Kidney capillary endothelial cell (primary cell): ENCODE results near the gene CDK5RAP2.
A peak's percentile ranks its signal among the peaks of the same experiment; 100 is the strongest.
"Not testable (repeated sequence)": the region's sequence is repeated elsewhere in the genome, so short reads cannot be mapped to it uniquely, and the experiment has no call there.

ENCODE experiments used
- DNase-seq: peaks from one replicate; pipeline ENCODE4 v3.0.0-alpha.2; 2018; ENCODE audit warnings: low spot score

The CDK5RAP2 gene

GRCh38 chr9:120587328-120587727, 7.4 kb upstream of the CDK5RAP2 start:
- no peak for DNase-seq

DNA sequence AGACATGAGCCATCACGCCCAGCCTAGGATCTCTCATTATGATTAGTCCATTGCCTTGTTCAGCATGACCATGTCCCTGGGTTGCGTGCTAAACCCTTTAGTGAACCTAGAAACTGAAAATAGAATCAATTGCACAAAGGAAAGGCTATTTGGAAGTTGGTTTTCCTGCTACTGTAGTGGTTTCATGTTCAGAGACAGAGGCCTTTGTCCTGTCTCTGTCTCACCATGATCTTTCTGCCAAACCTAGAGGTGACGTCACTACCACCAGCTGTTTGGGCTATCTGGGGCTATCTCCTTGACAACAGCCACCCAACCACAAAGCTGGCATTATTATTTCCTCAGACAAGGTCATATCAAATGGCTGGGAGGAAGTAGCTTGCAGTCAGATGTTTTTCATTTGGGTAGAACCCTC, 4.0 kb upstream of the CDK5RAP2 start:
- peak; percentile 78 for DNase-seq

GRCh38 chr9:120579139-120580050, 572 bp downstream of the CDK5RAP2 start:
- peak; percentile 3 for DNase-seq

DNA sequence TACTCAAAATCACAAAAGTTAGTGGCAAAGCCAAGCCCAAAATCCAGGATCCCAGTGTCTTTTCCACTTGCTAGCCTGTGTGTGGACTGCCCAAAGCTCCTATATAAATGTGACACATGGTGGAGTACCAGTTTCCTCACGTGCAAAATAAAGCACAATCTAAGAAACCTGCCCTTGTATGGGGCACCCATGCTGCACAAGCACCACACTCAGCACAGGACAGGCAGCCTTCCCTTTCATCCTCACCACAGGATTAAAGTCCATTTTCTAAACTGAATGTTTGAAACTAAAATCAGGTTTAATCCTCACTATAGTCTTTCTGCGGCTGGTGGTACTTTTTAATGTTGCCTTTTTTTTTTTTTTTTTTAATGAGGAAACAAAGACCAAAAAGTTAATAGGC, 5.5 kb downstream of the CDK5RAP2 start:
- no peak for DNase-seq

DNA sequence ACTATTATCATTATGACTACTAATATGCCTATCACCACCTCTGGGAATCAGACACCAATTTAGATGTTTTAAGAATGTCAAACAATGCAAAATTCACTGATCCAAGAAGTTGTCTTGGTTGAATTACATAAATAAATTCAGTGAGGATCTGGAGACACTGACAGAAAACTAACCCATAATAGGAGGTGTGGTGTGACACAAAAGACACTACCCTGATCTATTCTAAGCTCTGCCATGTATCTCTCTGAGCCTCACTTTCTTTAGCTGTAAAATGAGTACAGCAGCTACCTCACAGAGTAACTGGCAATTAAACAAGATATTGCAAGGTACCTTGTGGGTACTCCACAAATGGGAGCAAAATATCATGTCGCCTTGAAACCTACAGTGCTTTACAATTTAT, 7.5 kb downstream of the CDK5RAP2 start:
- no peak for DNase-seq

- DNase-seq, result no peak
Measured at GRCh38 chr9:120571443-120572257, 8.3 kb downstream of the CDK5RAP2 start.

DNA sequence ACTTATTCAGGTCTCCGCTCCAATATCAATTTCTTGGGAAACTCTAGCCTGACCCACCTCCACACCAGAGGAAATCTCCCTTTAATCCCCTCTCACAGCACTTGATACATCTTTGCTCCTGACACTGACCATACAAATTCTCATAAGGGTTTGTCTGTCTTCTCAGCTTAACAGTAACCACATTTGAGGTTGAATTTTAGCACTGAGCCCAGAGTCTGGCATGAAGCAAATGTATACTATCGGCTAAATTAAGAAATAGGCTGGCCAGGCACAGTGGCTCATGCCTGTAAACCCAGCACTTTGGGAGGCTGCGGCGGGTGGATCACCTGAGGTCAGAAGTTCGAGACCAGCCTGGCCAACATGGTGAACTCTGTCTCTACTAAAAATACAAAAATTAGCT, 9.7 kb downstream of the CDK5RAP2 start:
- DNase-seq, result no peak

- no peak for DNase-seq
Measured at GRCh38 chr9:120569556-120569955, 10.4 kb downstream of the CDK5RAP2 start.

DNA sequence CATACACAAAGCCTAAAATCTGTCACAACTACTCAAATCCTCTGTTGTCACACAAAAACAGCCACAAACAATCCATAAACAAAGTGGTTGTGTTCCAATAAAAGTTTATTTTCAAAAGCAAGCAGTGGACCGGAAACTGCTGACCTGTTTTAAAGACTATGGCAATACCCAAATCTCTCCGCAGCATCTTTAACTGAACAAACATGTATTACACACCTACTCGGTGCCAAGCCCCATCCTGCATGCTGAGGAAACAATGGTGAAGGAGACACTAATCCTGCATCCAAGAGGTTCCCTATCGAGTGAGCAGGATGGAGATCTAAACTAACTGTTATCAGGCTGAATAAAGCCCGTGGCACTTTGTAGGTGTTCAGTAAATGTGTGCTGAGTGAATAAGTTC, 11.2 kb downstream of the CDK5RAP2 start:
- DNase-seq, result no peak

DNA sequence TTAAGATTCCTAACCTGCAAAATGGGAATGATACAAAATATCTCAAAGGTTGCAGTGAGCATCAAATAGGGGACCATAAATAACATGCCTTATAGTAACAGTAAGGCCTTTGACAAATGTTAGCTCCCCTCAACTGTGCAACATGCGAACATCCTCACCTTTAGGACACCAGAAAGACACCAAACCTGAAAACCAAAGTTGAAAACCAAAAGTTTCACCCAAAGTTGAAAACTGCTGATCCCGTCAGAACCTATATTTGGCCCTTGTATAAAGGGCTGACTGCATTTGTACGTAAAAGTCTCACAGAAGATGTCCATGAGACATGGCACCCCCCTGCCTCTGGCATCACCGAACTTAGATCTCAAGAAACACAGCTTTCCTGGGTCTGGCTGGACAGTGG, 12.1 kb downstream of the CDK5RAP2 start:
- DNase-seq, result no peak

GRCh38 chr9:120567081-120567480, 12.9 kb downstream of the CDK5RAP2 start:
- no peak for DNase-seq

DNA sequence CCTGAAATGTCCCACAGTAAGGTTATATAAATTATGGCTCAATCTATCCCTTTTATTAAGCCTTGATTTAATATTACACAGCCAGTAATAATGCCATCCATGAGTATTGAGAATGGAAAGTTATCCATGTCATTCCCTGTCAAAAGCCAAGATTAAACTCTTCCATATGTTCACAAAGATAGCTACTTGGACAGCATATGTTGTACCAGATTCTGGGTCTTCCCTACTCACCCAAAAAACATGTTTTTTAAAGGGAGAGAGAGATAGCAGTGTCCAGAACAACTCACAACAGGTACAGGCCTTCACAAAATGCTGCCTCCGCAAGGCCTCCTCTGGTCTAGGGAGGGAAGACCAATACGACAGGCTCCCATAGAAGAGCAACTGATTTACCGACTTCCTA, 15.4 kb downstream of the CDK5RAP2 start:
- no peak for DNase-seq

DNA sequence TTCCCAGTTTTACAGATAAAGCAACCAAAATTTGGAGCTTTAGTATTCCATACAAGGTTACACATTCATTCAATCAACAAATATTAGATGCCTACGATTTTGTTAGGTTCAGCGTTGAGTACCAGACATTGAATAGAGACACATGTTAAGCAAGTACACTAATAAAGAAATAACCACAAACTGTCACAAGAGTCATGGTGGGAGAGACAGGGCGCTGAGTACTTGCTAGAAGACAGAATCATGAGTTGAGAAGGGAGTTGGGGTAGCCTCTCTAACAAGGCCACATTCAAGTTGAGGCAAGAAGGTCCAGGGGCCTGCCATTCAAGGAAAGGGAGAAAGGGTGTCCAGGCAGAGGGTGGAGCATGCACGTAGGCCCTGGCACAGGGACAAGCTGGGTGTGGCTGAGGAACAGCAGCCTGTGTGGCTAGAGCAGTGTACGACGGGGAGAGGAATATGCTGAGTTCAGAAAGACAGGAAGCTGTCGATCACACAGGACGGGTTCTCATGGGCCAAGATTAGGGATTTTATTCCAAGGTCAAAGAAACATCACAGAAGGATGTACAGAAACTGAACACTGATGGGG, 17.0 kb downstream of the CDK5RAP2 start:
- no peak for DNase-seq

DNA sequence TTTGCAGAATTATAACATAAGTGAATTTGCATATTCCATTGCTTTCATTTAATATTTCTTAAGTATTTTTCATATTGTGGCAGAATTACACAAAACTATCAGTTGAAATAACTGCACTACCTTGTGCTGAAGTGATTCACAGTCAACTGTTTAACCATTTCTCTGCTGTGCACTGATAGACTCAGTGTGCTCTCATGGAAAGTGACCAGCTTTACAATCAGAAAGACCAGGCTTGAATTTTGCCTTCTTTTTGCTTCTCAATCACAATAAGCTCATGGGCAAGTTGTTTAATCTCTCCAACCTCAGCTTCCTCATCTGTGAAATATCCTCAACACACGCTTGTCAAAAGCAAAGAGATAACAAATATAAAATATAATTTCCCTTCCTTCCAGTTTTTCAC, 18.3 kb downstream of the CDK5RAP2 start:
- DNase-seq, result no peak

- no peak for DNase-seq
Measured at GRCh38 chr9:120559546-120559945, 20.4 kb downstream of the CDK5RAP2 start.

GRCh38 chr9:120558454-120558853, 21.5 kb downstream of the CDK5RAP2 start:
- no peak for DNase-seq

DNA sequence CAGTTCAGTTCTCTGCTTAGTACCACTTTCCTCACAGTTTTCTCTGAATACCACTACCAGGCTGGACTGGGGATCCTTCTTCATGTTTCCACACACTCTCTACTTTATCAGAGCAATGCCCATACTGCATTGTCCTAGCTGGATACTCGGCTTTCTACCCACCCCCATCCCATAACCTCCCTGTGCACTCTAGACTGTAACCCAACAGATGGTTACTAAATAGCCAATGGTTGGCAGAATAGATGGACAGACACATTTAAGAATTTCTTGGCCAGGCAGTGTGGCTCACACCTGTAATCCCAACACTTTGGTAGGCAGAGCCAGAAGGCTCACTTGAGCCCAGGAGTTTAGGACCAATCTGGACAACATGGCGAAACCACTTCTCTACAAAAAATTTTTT, 22.8 kb downstream of the CDK5RAP2 start:
- DNase-seq, result no peak

- DNase-seq, result no peak
Measured at GRCh38 chr9:120556775-120557174, 23.2 kb downstream of the CDK5RAP2 start.

DNA sequence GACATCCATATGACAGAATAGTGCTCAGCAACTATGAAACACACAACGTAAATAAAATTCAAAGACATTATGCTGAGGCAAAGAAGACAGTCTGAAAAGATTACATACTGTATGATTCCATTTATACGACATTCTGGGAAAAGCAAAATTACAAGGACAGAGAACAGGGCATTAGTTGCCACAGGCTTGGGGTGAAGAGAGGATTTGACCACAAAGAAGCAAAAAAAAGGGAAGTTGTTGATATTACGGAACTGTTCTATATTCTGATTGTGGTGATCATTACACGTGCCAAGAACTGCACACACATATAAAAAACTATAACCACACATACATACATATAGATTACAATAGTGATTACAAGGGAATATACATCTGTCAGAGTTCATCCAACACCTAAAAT, 24.1 kb downstream of the CDK5RAP2 start:
- DNase-seq, result no peak

DNA sequence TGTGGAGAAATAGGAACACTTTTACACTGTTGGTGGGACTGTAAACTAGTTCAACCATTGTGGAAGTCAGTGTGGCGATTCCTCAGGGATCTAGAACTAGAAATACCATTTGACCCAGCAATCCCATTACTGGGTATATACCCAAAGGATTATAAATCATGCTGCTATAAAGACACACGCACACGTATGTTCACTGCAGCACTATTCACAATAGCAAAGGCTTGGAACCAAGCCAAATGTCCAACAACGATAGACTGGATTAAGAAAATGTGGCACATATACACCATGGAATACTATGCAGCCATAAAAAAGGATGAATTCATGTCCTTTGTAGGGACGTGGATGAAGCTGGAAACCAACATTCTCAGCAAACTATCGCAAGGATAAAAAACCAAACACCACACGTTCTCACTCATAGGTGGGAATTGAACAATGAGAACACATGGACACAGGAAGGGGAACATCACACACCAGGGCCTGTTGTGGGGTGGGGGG, 27.7 kb downstream of the CDK5RAP2 start:
- DNase-seq, result not testable (repeated sequence)

GRCh38 chr9:120545701-120546550, 34.0 kb downstream of the CDK5RAP2 start:
- DNase-seq, result no peak

DNA sequence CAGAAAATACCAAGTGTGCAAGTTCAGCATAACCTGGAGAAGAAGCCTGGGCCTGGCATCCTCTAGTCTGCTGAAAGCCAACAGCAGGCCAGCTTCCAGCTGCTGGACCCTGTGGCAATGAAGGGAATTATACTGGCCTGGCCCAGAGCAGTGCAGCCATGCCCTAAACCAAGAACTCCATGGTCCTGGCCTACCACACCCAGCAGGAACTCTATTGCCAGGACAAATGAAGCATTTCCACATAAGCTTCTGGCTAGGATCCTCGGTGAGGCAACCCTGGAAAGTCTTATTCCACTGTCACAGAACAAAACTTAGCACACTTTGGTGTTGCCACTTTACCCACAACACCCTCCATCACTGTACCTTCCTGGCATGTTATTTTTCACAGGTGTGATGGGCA, 35.5 kb downstream of the CDK5RAP2 start:
- no peak for DNase-seq
